HFFc6 (cell line): ENCODE data around the gene MVB12B. TPM values are rescaled to one million over a fixed set of nuclear protein-coding genes. Genes with fewer than 3 reads are reported as not detected.
A peak's percentile ranks its signal among the peaks of the same experiment; 100 is the strongest.

Experiments
- DNase-seq: peaks from one replicate; pipeline ENCODE4 v3.0.0-alpha.2; 2018
- H3K27ac Mint-ChIP-seq: 2 replicates; pipeline ENCODE4 v1.8.0; 2020; ENCODE audit warnings: mild to moderate bottlenecking, mixed read lengths
- H3K27me3 Mint-ChIP-seq: 2 replicates; pipeline ENCODE4 v1.8.0; 2021; ENCODE audit warnings: mild to moderate bottlenecking, moderate library complexity, mixed read lengths; ENCODE audit not compliant: insufficient read depth
- H3K36me3 Mint-ChIP-seq: 2 replicates; pipeline ENCODE4 v1.8.0; 2021; ENCODE audit warnings: low read depth, mixed read lengths
- H3K4me1 Mint-ChIP-seq: 2 replicates; pipeline ENCODE4 v1.8.0; 2020; ENCODE audit warnings: low read depth, mixed read lengths
- H3K4me3 Mint-ChIP-seq: 2 replicates; pipeline ENCODE4 v1.8.0; 2020; ENCODE audit warnings: mild to moderate bottlenecking, moderate library complexity, mixed read lengths
- H3K9me3 Mint-ChIP-seq: 2 replicates; pipeline ENCODE4 v1.8.0; 2020; ENCODE audit warnings: mild to moderate bottlenecking, mixed read lengths
- CTCF ChIP-seq: fragments of 200-600 bp; sonication (generic); IDR thresholded peaks from 2 replicates; pipeline ENCODE4 v1.5.0; 2021; ENCODE audit warnings: antibody characterized with exemption, mild to moderate bottlenecking
- total RNA-seq, 6 experiments: library from RNA; stranded (reverse); fragmentation: NEBNext Ultra II Directional; extraction: Animal tissue kit (Norgen Biotek cat#: 25700); gene quantifications; 2 replicates in 1 of 6; 3 replicates in 5 of 6; pipeline ENCODE4 v1.2.3, GENCODE V29; 2021

Gene MVB12B
- total RNA-seq, 6 experiments from 2014 or later, result 4.4 to 8.3 (median 6.7) TPM

GRCh38 chr9:126431077-126431742 lies 104.6 kb downstream of the MVB12B start:
- no peaks in the 10 kb centered on the region for H3K27me3 Mint-ChIP-seq
- no peaks in the 10 kb centered on the region for H3K36me3 Mint-ChIP-seq
- H3K27ac Mint-ChIP-seq, result no peak overlapping the region
- H3K4me1 Mint-ChIP-seq, result peaks cover 9% of the 10 kb centered on the region
- TF ChIP-seq CTCF, result no peak
- no peaks in the 10 kb centered on the region for H3K9me3 Mint-ChIP-seq
- no peak overlapping the region for H3K4me3 Mint-ChIP-seq
- no peak for DNase-seq

GRCh38 chr9:126432659-126433058 lies 106.0 kb downstream of the MVB12B start:
- DNase-seq, result no peak
- H3K27me3 Mint-ChIP-seq, result no peaks in the 10 kb centered on the region
- no peak for TF ChIP-seq CTCF

GRCh38 chr9:126435105-126435504 lies 108.5 kb downstream of the MVB12B start:
- no peaks in the 10 kb centered on the region for H3K36me3 Mint-ChIP-seq
- no peak for DNase-seq
- H3K27ac Mint-ChIP-seq, result no peak overlapping the region
- H3K9me3 Mint-ChIP-seq, result no peaks in the 10 kb centered on the region
- no peak for TF ChIP-seq CTCF
- H3K27me3 Mint-ChIP-seq, result no peaks in the 10 kb centered on the region
- H3K4me1 Mint-ChIP-seq, result peaks cover 41% of the 10 kb centered on the region
- H3K4me3 Mint-ChIP-seq, result no peak overlapping the region

More at GRCh38 chr9:126432659-126433058, 106.0 kb downstream of the MVB12B start:
- Mint-ChIP-seq H3K4me1 (peaks cover 23% of the 10 kb centered on the region), H3K9me3 (no peaks in the 10 kb centered on the region), H3K36me3 (no peaks in the 10 kb centered on the region), H3K4me3 (no peak overlapping the region), H3K27ac (no peak overlapping the region)

- TF ChIP-seq CTCF, result no peak
- no peak for DNase-seq
- Mint-ChIP-seq H3K4me1 (peaks cover 46% of the 10 kb centered on the region), H3K4me3 (no peak overlapping the region), H3K9me3 (no peaks in the 10 kb centered on the region), H3K27me3 (no peaks in the 10 kb centered on the region), H3K36me3 (no peaks in the 10 kb centered on the region), H3K27ac (no peak overlapping the region)
Observed at GRCh38 chr9:126435626-126436025, 109.0 kb downstream of the MVB12B start.

- Mint-ChIP-seq H3K36me3 (no peaks in the 10 kb centered on the region), H3K4me1 (peaks cover 53% of the 10 kb centered on the region), H3K9me3 (no peaks in the 10 kb centered on the region), H3K4me3 (peak overlapping the region; percentile 28; the same call in 1 of the 2 replicates), H3K27me3 (no peaks in the 10 kb centered on the region), H3K27ac (peak overlapping the region; percentile 51; the same call in 1 of the 2 replicates)
- peak; percentile 6 for DNase-seq
- no peak for TF ChIP-seq CTCF
Observed at GRCh38 chr9:126436545-126437267, 110.1 kb downstream of the MVB12B start.
